K562 (cell line): ENCODE data around the gene SACS. TPM values are rescaled to one million over a fixed set of nuclear protein-coding genes. Genes with fewer than 3 reads are reported as not detected.

Source experiments
- GMEB1 ChIP-seq: fragments of 250-450 bp; sonication (Bioruptor Pico); IDR thresholded peaks from 2 replicates; pipeline ENCODE4 v1.4.0; 2020; ENCODE audit warnings: mild to moderate bottlenecking
- MAFK ChIP-seq: IDR thresholded peaks from 2 replicates; pipeline ENCODE4 v1.6.1; 2011; ENCODE audit warnings: low read length, improper control_type of control experiment
- MED1 ChIP-seq: sonication (generic); formaldehyde crosslinking; IDR thresholded peaks from 2 replicates; pipeline ENCODE4 v1.8.1; 2023; ENCODE audit warnings: missing genetic modification reagents, borderline replicate concordance
- POLR3A ChIP-seq: IDR thresholded peaks from 2 replicates; pipeline ENCODE4 v1.6.1; 2011; ENCODE audit warnings: borderline replicate concordance, mild to moderate bottlenecking, moderate library complexity; ENCODE audit not compliant: insufficient read length, insufficient read depth; ENCODE audit errors: extremely low read depth
- ZHX1 ChIP-seq: fragments of 150-350 bp; conservative IDR thresholded peaks from 2 replicates; pipeline ENCODE4 v1.6.1; 2014; ENCODE audit warnings: low read length
- ZNF764 ChIP-seq: fragments of 250-450 bp; sonication (Bioruptor Pico); IDR thresholded peaks from 2 replicates; pipeline ENCODE4 v1.4.0; 2020; ENCODE audit warnings: low read depth, mild to moderate bottlenecking, moderate library complexity
- polyA plus RNA-seq, 8 experiments: library from polyadenylated mRNA; depleted of rRNA in 4 of 8; stranded (reverse) in 5 of 8; unstranded in 3 of 8; fragments of >200 nt; fragmentation: Nextera tagmentation in 2 of 8; fragmentation: Illumina TruSeq in 1 of 8; extraction: Ambion mirVana in 2 of 8; extraction: Trizol in 1 of 8; gene quantifications; 2 replicates each; pipeline versions ENCODE4 v1.2.1 to v1.2.3, GENCODE V29; 2011 to 2014; ENCODE audit warnings: inconsistent platforms in 1 of 8, missing spikeins in 1 of 8
- total RNA-seq, 7 experiments: library from RNA; depleted of rRNA in 6 of 7; stranded (reverse); fragments of >200 nt in 6 of 7; fragmentation: Illumina TruSeq in 2 of 7; extraction: Trizol in 2 of 7; gene quantifications; 2 replicates each; pipeline versions ENCODE4 v1.2.1 to v1.2.3, GENCODE V29; 2011 to 2021; ENCODE audit warnings: low replicate concordance in 1 of 7

The SACS gene
- total and polyA plus RNA-seq, 9 of the 15 experiments (the other 6 are each of a cell fraction or from before 2014, with no cell fraction given) = 4.7 to 28.2 (median 18.9) TPM

- no peak for TF ChIP-seq GMEB1 (CRISPR knock-in tag)
- no peak for TF ChIP-seq ZHX1
- TF ChIP-seq ZNF764 (CRISPR knock-in tag) = no peak
- no peak for TF ChIP-seq POLR3A
- TF ChIP-seq MED1 (CRISPR knock-in tag) = no peak
- TF ChIP-seq MAFK = no peak
Measured at GRCh38 chr13:23458989-23459388, 25.5 kb upstream of the SACS start (continued).
